SH-SY5Y (cell line): ENCODE measurements around the gene UGT2B7.

Experiments
- GATA2 ChIP-seq: IDR thresholded peaks from 2 replicates; pipeline ENCODE4 v1.6.1; 2011; ENCODE audit warnings: mild to moderate bottlenecking, low read depth, low read length
- GATA3 ChIP-seq: IDR thresholded peaks from 2 replicates; pipeline ENCODE4 v1.6.1; 2011; ENCODE audit warnings: low read depth, mild to moderate bottlenecking, low read length, moderate library complexity

DNA sequence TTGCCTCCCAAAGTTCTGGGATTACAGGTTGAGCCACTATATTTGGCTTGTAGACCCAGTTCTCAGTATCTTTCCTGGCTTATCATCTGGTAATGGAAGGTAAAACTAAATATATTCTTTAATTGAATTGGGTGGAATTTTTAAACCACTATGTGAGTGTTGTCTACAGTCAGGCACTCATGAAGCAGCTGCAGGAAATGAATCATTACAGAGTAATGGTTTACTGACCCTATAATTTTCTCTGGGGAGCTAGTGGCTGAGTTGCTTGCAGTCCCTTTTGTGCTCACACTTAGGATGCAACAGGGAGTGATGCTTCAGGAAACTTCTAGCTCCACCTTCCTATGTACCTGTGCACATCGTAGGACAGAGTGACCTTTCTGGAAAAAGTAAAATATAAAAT is 4.1 kb upstream of the UGT2B7 start:
- TF ChIP-seq GATA3 (no peak), GATA2 (no peak)
